Endodermal cell (in vitro differentiated cells): Measurements from ENCODE around the gene SCN9A. TPM values are rescaled to one million over a fixed set of nuclear protein-coding genes. Genes with fewer than 3 reads are reported as not detected.

ENCODE experiments used
- DNase-seq: peaks from one replicate; pipeline ENCODE4 v3.0.0-alpha.2; 2017
- H3K27ac ChIP-seq: 2 replicates; pipeline ENCODE4 v1.5.1; 2013; ENCODE audit warnings: mild to moderate bottlenecking, low read depth, low read length, moderate library complexity
- H3K27me3 ChIP-seq: 2 replicates; pipeline ENCODE4 v1.6.1; 2013; ENCODE audit warnings: mild to moderate bottlenecking, low read length, moderate library complexity; ENCODE audit not compliant: insufficient read depth, control insufficient read depth, poor library complexity, severe bottlenecking
- H3K36me3 ChIP-seq: 2 replicates; pipeline ENCODE4 v1.7.0; 2013; ENCODE audit warnings: mild to moderate bottlenecking, low read length, moderate library complexity; ENCODE audit not compliant: control insufficient read depth, insufficient read depth
- H3K4me1 ChIP-seq: one replicate; pipeline ENCODE4 v1.7.0; 2013; ENCODE audit warnings: low read length; ENCODE audit not compliant: control insufficient read depth, insufficient read depth
- H3K4me3 ChIP-seq: 2 replicates; pipeline ENCODE4 v1.5.1; 2013; ENCODE audit warnings: mild to moderate bottlenecking, low read length, moderate library complexity
- H3K9ac ChIP-seq: 2 replicates; pipeline ENCODE4 v1.6.1; 2013; ENCODE audit warnings: mild to moderate bottlenecking, low read length, moderate library complexity; ENCODE audit not compliant: poor library complexity, severe bottlenecking; ENCODE audit errors: extremely low read depth
- H3K9me3 ChIP-seq: 2 replicates; pipeline ENCODE4 v1.6.1; 2013; ENCODE audit warnings: mild to moderate bottlenecking, low read length, moderate library complexity; ENCODE audit not compliant: control insufficient read depth
- H3K27ac Mint-ChIP-seq: 2 replicates; pipeline ENCODE4 v1.8.0; 2020; ENCODE audit warnings: mixed read lengths
- H3K27me3 Mint-ChIP-seq: 2 replicates; pipeline ENCODE4 v1.8.0; 2021; ENCODE audit warnings: mild to moderate bottlenecking, mixed read lengths; ENCODE audit not compliant: insufficient read depth
- H3K36me3 Mint-ChIP-seq: 2 replicates; pipeline ENCODE4 v1.8.0; 2020; ENCODE audit warnings: low read depth, mixed read lengths
- H3K4me1 Mint-ChIP-seq: 2 replicates; pipeline ENCODE4 v1.8.0; 2020; ENCODE audit warnings: mixed read lengths
- H3K4me3 Mint-ChIP-seq: 2 replicates; pipeline ENCODE4 v1.8.0; 2020; ENCODE audit warnings: mild to moderate bottlenecking, moderate library complexity, mixed read lengths
- H3K9me3 Mint-ChIP-seq: 2 replicates; pipeline ENCODE4 v1.8.0; 2020; ENCODE audit warnings: mild to moderate bottlenecking, mixed read lengths
- WGBS, 2 experiments: methylation state at CpG; one replicate each; pipeline versions ENCODE4 v1.1.5 to v1.1.7; 2013; ENCODE audit warnings: missing lambda C conversion rate in 2 of 2, mixed read lengths in 1 of 2; ENCODE audit not compliant: insufficient coverage in 1 of 2, insufficient read length in 1 of 2; 5-methylcytosine and 5-hydroxymethylcytosine counted together
- total RNA-seq, 2 donors: library from RNA; stranded (reverse); fragmentation: NEBNext Ultra II Directional in 1 of 2; extraction: Animal tissue kit (Norgen Biotek cat#: 25700) in 1 of 2; gene quantifications; 2 replicates in 1 of 2; 3 replicates in 1 of 2; pipeline ENCODE4 v1.2.1, GENCODE V29; 2021
- TF ChIP-seq, protein P1 (sequence below): fragments of 200-600 bp; sonication (generic); conservative IDR thresholded peaks from 2 replicates; pipeline ENCODE4 v1.5.0; 2021; ENCODE audit warnings: antibody characterized with exemption, mild to moderate bottlenecking

Gene SCN9A
- total RNA-seq, 2 donors from 2014 or later = 0.13 to 0.35 TPM

DNA sequence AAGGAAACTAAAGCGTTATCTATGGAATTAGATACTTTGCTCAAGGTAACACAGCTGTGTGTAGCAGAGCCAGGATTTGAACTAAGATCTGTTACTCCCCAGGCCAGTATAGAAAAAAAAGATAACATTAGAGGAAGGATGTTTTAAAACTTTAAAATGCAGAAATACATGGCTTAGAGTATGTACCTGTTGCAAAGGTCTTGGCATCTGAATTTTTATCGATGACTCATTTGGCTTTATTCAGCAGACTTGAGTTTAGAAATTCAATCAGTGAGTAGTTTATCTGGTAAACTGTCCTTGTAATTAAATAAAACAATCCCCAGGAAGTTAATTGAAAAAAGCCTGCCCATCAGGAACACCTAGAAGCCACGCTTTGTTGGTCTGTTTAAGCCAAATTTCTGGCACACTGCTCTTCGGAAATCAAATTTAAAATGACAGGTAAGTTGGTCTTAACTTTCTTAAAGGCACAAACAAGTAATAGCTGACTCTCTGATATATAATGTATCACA, 36.9 kb downstream of the SCN9A start:
- Mint-ChIP-seq H3K4me1 (peaks cover 18% of the 10 kb centered on the region), H3K4me3 (no peak overlapping the region), H3K9me3 (no peaks in the 10 kb centered on the region), H3K27ac (no peak overlapping the region), H3K36me3 (no peaks in the 10 kb centered on the region), H3K27me3 (no peaks in the 10 kb centered on the region)
- Histone ChIP-seq H3K4me3 (no peak overlapping the region), H3K9me3 (no peaks in the 10 kb centered on the region), H3K27ac (no peak overlapping the region), H3K36me3 (no peaks in the 10 kb centered on the region), H3K27me3 (no peaks in the 10 kb centered on the region), H3K4me1 (peaks cover 10% of the 10 kb centered on the region), H3K9ac (no peak overlapping the region)
- 84 to 92% methylated on average over 2 to 4 of the region's 4 CpGs for WGBS, 2 experiments
- TF ChIP-seq, protein P1, sequence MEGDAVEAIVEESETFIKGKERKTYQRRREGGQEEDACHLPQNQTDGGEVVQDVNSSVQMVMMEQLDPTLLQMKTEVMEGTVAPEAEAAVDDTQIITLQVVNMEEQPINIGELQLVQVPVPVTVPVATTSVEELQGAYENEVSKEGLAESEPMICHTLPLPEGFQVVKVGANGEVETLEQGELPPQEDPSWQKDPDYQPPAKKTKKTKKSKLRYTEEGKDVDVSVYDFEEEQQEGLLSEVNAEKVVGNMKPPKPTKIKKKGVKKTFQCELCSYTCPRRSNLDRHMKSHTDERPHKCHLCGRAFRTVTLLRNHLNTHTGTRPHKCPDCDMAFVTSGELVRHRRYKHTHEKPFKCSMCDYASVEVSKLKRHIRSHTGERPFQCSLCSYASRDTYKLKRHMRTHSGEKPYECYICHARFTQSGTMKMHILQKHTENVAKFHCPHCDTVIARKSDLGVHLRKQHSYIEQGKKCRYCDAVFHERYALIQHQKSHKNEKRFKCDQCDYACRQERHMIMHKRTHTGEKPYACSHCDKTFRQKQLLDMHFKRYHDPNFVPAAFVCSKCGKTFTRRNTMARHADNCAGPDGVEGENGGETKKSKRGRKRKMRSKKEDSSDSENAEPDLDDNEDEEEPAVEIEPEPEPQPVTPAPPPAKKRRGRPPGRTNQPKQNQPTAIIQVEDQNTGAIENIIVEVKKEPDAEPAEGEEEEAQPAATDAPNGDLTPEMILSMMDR = no peak
- no peak for DNase-seq

DNA sequence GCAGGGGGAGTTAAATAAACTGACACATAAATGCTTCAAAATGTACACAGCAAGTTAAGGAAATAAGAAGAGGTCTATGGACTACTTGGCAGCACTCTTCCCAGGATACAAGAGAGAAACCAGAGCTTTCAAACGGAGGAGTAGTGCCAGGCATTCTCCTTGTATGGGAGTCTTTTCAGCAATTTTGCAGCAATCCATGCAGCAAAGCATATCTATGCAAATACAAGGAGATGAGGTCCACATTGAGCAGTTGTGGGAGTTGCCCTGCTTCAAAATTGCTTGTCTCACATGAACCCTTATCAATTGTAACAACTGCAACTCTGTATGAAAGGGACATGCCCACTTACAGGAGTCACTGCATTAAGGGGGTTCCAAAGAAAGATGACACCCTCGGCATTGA, 37.8 kb downstream of the SCN9A start:
- Histone ChIP-seq H3K36me3 (no peaks in the 10 kb centered on the region), H3K4me1 (peaks cover 10% of the 10 kb centered on the region), H3K27me3 (no peaks in the 10 kb centered on the region), H3K9ac (no peak overlapping the region), H3K9me3 (no peaks in the 10 kb centered on the region), H3K4me3 (no peak overlapping the region), H3K27ac (no peak overlapping the region)
- Mint-ChIP-seq H3K4me1 (peaks cover 19% of the 10 kb centered on the region), H3K36me3 (no peaks in the 10 kb centered on the region), H3K27ac (no peak overlapping the region), H3K4me3 (no peak overlapping the region), H3K27me3 (no peaks in the 10 kb centered on the region), H3K9me3 (no peaks in the 10 kb centered on the region)
- DNase-seq = no peak
- TF ChIP-seq, protein P1 = no peak
- 75 to 82% methylated on average over 1 to 2 of the region's 2 CpGs for WGBS, 2 experiments

DNA sequence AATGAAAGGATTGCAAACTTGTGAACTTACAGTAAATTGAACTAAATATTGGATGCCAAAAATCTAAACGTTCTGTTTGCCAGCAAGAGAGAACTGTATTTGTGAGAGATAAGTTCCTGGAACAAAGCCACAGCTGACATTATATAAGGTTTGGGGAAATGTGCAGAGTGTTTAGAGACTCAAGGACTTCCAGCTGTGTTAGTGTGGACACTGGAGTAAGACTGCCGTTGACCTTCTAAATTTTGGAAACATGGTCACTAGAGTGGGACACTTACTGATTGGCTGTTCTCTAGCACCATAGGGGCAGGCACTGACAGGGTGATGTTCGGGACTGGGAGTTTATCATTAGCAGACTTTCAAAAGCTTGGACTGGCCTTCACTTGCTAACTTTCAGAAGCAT, 40.5 kb downstream of the SCN9A start:
- H3K4me3 Mint-ChIP-seq = no peak overlapping the region
- no peaks in the 10 kb centered on the region for H3K9me3 Mint-ChIP-seq
- Histone ChIP-seq H3K9me3 (no peaks in the 10 kb centered on the region), H3K9ac (no peak overlapping the region), H3K4me3 (no peak overlapping the region), H3K27me3 (no peaks in the 10 kb centered on the region), H3K27ac (no peak overlapping the region), H3K36me3 (no peaks in the 10 kb centered on the region), H3K4me1 (peaks cover 7% of the 10 kb centered on the region)
- no peaks in the 10 kb centered on the region for H3K27me3 Mint-ChIP-seq
- H3K36me3 Mint-ChIP-seq = no peaks in the 10 kb centered on the region
- TF ChIP-seq, protein P1 = no peak
- peaks cover 19% of the 10 kb centered on the region for H3K4me1 Mint-ChIP-seq
- no peak for DNase-seq
- H3K27ac Mint-ChIP-seq = no peak overlapping the region
- WGBS, 2 experiments = 89 to 92% methylated on average over 2 to 3 of the region's 3 CpGs
